ENCODE measurements around the gene COL25A1.

COL25A1 gene

DNA sequence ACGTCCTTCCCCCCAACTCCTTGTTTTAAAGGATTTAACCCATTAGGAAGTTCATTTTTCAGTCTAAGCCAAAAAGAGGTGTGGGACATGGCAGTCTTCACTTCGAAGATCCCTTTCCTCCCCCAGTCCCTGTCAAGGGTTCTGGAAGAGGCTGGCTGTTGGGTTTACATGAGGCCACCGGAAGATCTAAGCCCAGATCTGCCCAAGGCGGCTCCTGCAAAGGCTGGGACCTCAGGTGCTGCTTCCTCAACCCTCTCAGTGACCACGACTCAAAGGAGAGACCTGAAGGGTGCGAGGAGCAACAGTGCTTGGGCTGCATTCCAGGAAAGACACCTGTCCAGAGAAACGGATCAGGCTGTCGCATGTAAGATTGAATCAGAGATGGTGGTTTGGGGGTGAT is 516.1 kb downstream of the COL25A1 start:
- no peak for TF ChIP-seq SUZ12 (IDR thresholded peaks at IDR 0.05; ENCODE audit: extremely low read depth, insufficient read depth, insufficient read length)
- no peak for TF ChIP-seq ZNF274 (IDR thresholded peaks at IDR 0.05; ENCODE audit: low read depth, low read length)
- TF ChIP-seq YY1 (IDR thresholded peaks at IDR 0.05; ENCODE audit: insufficient read depth, insufficient read length) = no peak
- H3K4me3 ChIP-seq (ENCODE audit: insufficient read length, low read depth) = no peak overlapping the region
- no peak for DNase-seq (ENCODE audit: low read depth, low spot score)
- no peaks in the 10 kb centered on the region for H3K4me1 ChIP-seq (ENCODE audit: insufficient read depth, insufficient read length)
- H3K27me3 ChIP-seq (ENCODE audit: insufficient read depth, insufficient read length) = no peaks in the 10 kb centered on the region
- no peak overlapping the region for H3K9ac ChIP-seq (ENCODE audit: insufficient read length, low read depth)
- H3K9me3 ChIP-seq (ENCODE audit: insufficient read depth, low read length) = no peaks in the 10 kb centered on the region
- H3K36me3 ChIP-seq (ENCODE audit: insufficient read depth, insufficient read length, low read length) = no peaks in the 10 kb centered on the region

DNA sequence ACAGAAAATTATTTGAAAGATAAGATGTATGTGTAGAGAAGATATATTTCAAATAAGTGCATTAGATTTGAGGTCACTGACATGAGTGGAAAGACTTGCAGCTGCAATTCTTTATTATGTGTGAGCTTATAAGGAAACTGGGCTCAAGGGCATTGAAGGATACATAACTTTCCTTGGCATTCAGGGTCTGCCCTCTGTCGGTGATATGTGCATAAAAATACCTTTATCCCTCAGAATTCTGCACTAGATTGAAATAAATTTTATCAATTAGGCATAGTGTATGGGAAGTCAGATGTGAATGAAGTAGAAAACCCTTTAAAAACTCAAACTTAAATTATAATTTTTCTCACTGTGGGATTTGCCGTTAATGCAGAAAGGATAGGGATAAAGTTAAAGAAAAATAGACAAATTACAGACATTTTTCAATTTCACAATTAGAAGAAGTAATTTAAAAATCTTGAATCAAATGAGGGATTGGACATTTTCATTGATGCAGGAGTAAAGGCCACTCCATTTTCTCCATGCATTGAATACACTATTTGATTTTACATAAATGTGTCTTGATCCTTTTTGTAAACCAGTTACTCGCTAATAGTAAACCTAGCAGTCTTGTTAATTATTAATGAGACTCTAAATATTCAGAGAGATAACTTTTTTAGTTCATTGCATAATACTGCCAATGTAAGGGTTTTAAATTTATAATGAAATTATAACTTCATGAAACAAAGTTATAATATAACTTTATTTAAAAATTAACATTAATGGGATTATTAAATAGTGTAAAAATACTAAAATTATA is 518.6 kb downstream of the COL25A1 start:
- no peak for TF ChIP-seq YY1 (IDR thresholded peaks at IDR 0.05; ENCODE audit: insufficient read depth, insufficient read length)
- TF ChIP-seq ZNF274 (IDR thresholded peaks at IDR 0.05; ENCODE audit: low read depth, low read length) = no peak
- no peak for TF ChIP-seq SUZ12 (IDR thresholded peaks at IDR 0.05; ENCODE audit: extremely low read depth, insufficient read depth, insufficient read length)
- H3K4me3 ChIP-seq (ENCODE audit: insufficient read length, low read depth) = no peak overlapping the region
- DNase-seq (ENCODE audit: low read depth, low spot score) = no peak
- no peaks in the 10 kb centered on the region for H3K4me1 ChIP-seq (ENCODE audit: insufficient read depth, insufficient read length)
- H3K27me3 ChIP-seq (ENCODE audit: insufficient read depth, insufficient read length) = no peaks in the 10 kb centered on the region
- no peaks in the 10 kb centered on the region for H3K9me3 ChIP-seq (ENCODE audit: insufficient read depth, low read length)
- no peak overlapping the region for H3K9ac ChIP-seq (ENCODE audit: insufficient read length, low read depth)
- H3K36me3 ChIP-seq (ENCODE audit: insufficient read depth, insufficient read length, low read length) = no peaks in the 10 kb centered on the region

DNA sequence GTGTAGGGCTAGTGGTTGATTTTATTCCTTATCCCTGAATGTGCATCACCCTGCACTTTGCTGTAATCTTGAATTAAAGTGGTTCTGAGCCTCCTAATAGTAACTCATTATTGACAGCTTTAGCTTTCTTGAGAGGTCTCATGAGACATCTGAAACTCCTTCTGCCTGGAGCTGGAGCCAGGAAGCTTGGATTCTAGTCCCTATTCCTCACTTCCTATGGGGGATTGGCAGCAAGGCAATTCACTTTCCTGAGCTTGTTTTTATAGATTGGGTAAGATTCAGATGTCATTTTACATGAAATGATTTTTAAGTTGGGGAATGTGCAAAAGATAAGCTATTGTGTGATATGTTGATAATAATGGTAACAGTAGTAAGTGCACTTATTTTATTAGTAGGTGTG is 522.5 kb downstream of the COL25A1 start:
- DNase-seq (ENCODE audit: low read depth, low spot score) = no peak
- no peaks in the 10 kb centered on the region for H3K27me3 ChIP-seq (ENCODE audit: insufficient read depth, insufficient read length)
- H3K4me3 ChIP-seq (ENCODE audit: insufficient read length, low read depth) = no peak overlapping the region
- H3K36me3 ChIP-seq (ENCODE audit: insufficient read depth, insufficient read length, low read length) = no peaks in the 10 kb centered on the region
- H3K9me3 ChIP-seq (ENCODE audit: insufficient read depth, low read length) = no peaks in the 10 kb centered on the region
- no peak overlapping the region for H3K9ac ChIP-seq (ENCODE audit: insufficient read length, low read depth)
- TF ChIP-seq ZNF274 (IDR thresholded peaks at IDR 0.05; ENCODE audit: low read depth, low read length) = no peak
- TF ChIP-seq SUZ12 (IDR thresholded peaks at IDR 0.05; ENCODE audit: extremely low read depth, insufficient read depth, insufficient read length) = no peak
- TF ChIP-seq YY1 (IDR thresholded peaks at IDR 0.05; ENCODE audit: insufficient read depth, insufficient read length) = no peak
- no peaks in the 10 kb centered on the region for H3K4me1 ChIP-seq (ENCODE audit: insufficient read depth, insufficient read length)

DNA sequence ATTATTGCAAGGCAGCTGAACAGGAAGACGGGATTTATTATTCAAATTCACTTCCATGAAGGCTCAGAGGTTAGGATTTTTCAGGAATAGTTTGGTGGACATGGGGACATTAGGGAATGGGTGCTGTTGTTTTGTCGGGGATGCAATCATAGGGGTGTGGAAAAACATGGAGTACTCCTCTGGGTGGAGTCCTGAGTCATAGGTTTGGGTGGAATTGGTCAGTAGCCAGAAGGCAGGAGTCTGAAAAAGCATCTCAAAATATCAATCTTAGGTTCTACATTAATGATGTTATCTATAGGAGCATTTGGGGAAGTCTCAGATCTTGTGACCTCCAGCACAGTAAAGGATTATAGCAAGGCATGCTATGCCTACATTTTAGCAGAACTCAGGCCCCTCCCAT is 525.1 kb downstream of the COL25A1 start:
- TF ChIP-seq SUZ12 (IDR thresholded peaks at IDR 0.05; ENCODE audit: extremely low read depth, insufficient read depth, insufficient read length) = no peak
- no peak for TF ChIP-seq ZNF274 (IDR thresholded peaks at IDR 0.05; ENCODE audit: low read depth, low read length)
- TF ChIP-seq YY1 (IDR thresholded peaks at IDR 0.05; ENCODE audit: insufficient read depth, insufficient read length) = no peak
- no peak for DNase-seq (ENCODE audit: low read depth, low spot score)
- H3K4me3 ChIP-seq (ENCODE audit: insufficient read length, low read depth) = no peak overlapping the region
- no peaks in the 10 kb centered on the region for H3K27me3 ChIP-seq (ENCODE audit: insufficient read depth, insufficient read length)
- no peaks in the 10 kb centered on the region for H3K9me3 ChIP-seq (ENCODE audit: insufficient read depth, low read length)
- H3K4me1 ChIP-seq (ENCODE audit: insufficient read depth, insufficient read length) = no peaks in the 10 kb centered on the region
- H3K36me3 ChIP-seq (ENCODE audit: insufficient read depth, insufficient read length, low read length) = no peaks in the 10 kb centered on the region
- H3K9ac ChIP-seq (ENCODE audit: insufficient read length, low read depth) = no peak overlapping the region

DNA sequence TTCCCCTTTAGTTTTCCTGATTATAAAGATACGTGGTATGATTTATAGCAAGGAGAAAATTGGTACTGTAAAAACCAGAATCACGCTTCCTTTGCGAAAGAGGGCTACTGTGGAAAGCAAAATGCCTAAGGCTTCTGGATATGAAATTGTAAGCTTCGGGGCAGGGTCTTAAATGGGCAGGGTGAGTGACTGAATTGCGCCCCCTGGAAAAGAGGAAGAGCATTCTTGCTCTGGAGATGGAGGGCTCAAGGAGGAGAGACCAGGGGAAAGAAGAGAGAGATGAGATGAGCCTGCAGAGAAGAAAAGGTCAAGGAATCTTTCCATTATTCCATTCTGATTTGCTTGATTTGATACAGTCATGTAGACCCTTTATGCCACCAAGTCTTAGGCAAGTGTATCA is 526.5 kb downstream of the COL25A1 start:
- no peak for TF ChIP-seq SUZ12 (IDR thresholded peaks at IDR 0.05; ENCODE audit: extremely low read depth, insufficient read depth, insufficient read length)
- no peak for TF ChIP-seq YY1 (IDR thresholded peaks at IDR 0.05; ENCODE audit: insufficient read depth, insufficient read length)
- TF ChIP-seq ZNF274 (IDR thresholded peaks at IDR 0.05; ENCODE audit: low read depth, low read length) = no peak
- Histone ChIP-seq H3K4me1 (ENCODE audit: insufficient read depth, insufficient read length) (no peaks in the 10 kb centered on the region), H3K9ac (ENCODE audit: insufficient read length, low read depth) (no peak overlapping the region), H3K4me3 (ENCODE audit: insufficient read length, low read depth) (no peak overlapping the region), H3K9me3 (ENCODE audit: insufficient read depth, low read length) (no peaks in the 10 kb centered on the region), H3K27me3 (ENCODE audit: insufficient read depth, insufficient read length) (no peaks in the 10 kb centered on the region), H3K36me3 (ENCODE audit: insufficient read depth, insufficient read length, low read length) (no peaks in the 10 kb centered on the region)
- DNase-seq (ENCODE audit: low read depth, low spot score) = no peak

GRCh38 chr4:108774809-108775530 is 527.5 kb downstream of the COL25A1 start:
- Histone ChIP-seq H3K4me3 (ENCODE audit: insufficient read length, low read depth) (no peak overlapping the region), H3K36me3 (ENCODE audit: insufficient read depth, insufficient read length, low read length) (no peaks in the 10 kb centered on the region), H3K27me3 (ENCODE audit: insufficient read depth, insufficient read length) (no peaks in the 10 kb centered on the region), H3K4me1 (ENCODE audit: insufficient read depth, insufficient read length) (no peaks in the 10 kb centered on the region), H3K9me3 (ENCODE audit: insufficient read depth, low read length) (no peaks in the 10 kb centered on the region), H3K9ac (ENCODE audit: insufficient read length, low read depth) (no peak overlapping the region)
- no peak for TF ChIP-seq SUZ12 (IDR thresholded peaks at IDR 0.05; ENCODE audit: extremely low read depth, insufficient read depth, insufficient read length)
- no peak for TF ChIP-seq ZNF274 (IDR thresholded peaks at IDR 0.05; ENCODE audit: low read depth, low read length)
- no peak for TF ChIP-seq YY1 (IDR thresholded peaks at IDR 0.05; ENCODE audit: insufficient read depth, insufficient read length)
- no peak for DNase-seq (ENCODE audit: low read depth, low spot score)

- no peaks in the 10 kb centered on the region for H3K27me3 ChIP-seq (ENCODE audit: insufficient read depth, insufficient read length)
- DNase-seq (ENCODE audit: low read depth, low spot score) = no peak
- no peaks in the 10 kb centered on the region for H3K9me3 ChIP-seq (ENCODE audit: insufficient read depth, low read length)
- H3K4me3 ChIP-seq (ENCODE audit: insufficient read length, low read depth) = no peak overlapping the region
- H3K36me3 ChIP-seq (ENCODE audit: insufficient read depth, insufficient read length, low read length) = no peaks in the 10 kb centered on the region
- no peak overlapping the region for H3K9ac ChIP-seq (ENCODE audit: insufficient read length, low read depth)
- no peaks in the 10 kb centered on the region for H3K4me1 ChIP-seq (ENCODE audit: insufficient read depth, insufficient read length)
- no peak for TF ChIP-seq ZNF274 (IDR thresholded peaks at IDR 0.05; ENCODE audit: low read depth, low read length)
- TF ChIP-seq SUZ12 (IDR thresholded peaks at IDR 0.05; ENCODE audit: extremely low read depth, insufficient read depth, insufficient read length) = no peak
- no peak for TF ChIP-seq YY1 (IDR thresholded peaks at IDR 0.05; ENCODE audit: insufficient read depth, insufficient read length)
Measured at GRCh38 chr4:108772402-108772801, 530.1 kb downstream of the COL25A1 start.

Measured in NT2/D1 (cell line).